Left lung (tissue), 14 donors: ENCODE measurements around the gene ALOX12B. TPM values are rescaled to one million over a fixed set of nuclear protein-coding genes. Genes with fewer than 3 reads are reported as not detected.
A peak's percentile ranks its signal among the peaks of the same experiment; 100 is the strongest.

Experiments
- ATAC-seq: fragments of 200-7000 bp; cut with Tn5 transposase; one replicate; pipeline ENCODE4 v1.9.1; 2020; ENCODE audit warnings: moderate library complexity
- DNase-seq, 4 donors: peaks; one replicate each; pipeline ENCODE4 v3.0.0-alpha.2; 2013 to 2020
- H3K27ac ChIP-seq, 2 donors: fragments of 200-600 bp; sonication (generic) in 1 of 2; one replicate each; pipeline versions ENCODE4 v1.5.0 to v1.8.0; 2020 to 2021
- H3K27me3 ChIP-seq, 2 donors: fragments of 200-600 bp; sonication (generic) in 1 of 2; one replicate each; pipeline versions ENCODE4 v1.5.0 to v1.8.0; 2020 to 2021
- H3K36me3 ChIP-seq, 2 donors: fragments of 200-600 bp; sonication (generic) in 1 of 2; one replicate each; pipeline versions ENCODE4 v1.5.0 to v1.8.0; 2020 to 2021
- H3K4me1 ChIP-seq, 2 donors: fragments of 200-600 bp; one replicate each; pipeline ENCODE4 v1.8.0; 2021
- H3K4me3 ChIP-seq, 2 donors: fragments of 200-600 bp; sonication (generic) in 1 of 2; one replicate each; pipeline versions ENCODE4 v1.5.0 to v1.8.0; 2020 to 2021; ENCODE audit warnings: mild to moderate bottlenecking in 1 of 2
- H3K9me3 ChIP-seq, 2 donors: fragments of 200-600 bp; sonication (generic) in 1 of 2; one replicate each; pipeline versions ENCODE4 v1.5.0 to v1.8.0; 2020 to 2021
- CTCF ChIP-seq, 2 donors: fragments of 200-600 bp; sonication (generic) in 1 of 2; IDR thresholded peaks; one replicate each; pipeline versions ENCODE4 v1.5.0 to v1.8.0; 2021; ENCODE audit warnings: antibody characterized with exemption in 2 of 2
- intact Hi-C, 2 donors: fragments of 100-400 bp; cut with DNase I; formaldehyde crosslinking; loops; one replicate each; pipeline versions ENCODE4 v1.11.2 to v1.14.2; 2022
- long read RNA-seq, 12 donors: library from polyadenylated mRNA in 2 of 12; unstranded in 2 of 12; transcript quantifications; one replicate each; pipeline ENCODE4 v2.0.0 and lab custom pipeline, GENCODE V29; 2019 to 2026
- polyA plus RNA-seq, 6 donors: library from polyadenylated mRNA; unstranded; fragments of 120-200 nt; gene quantifications; one replicate each; pipeline ENCODE4 v1.2.1, GENCODE V29; 2013; ENCODE audit not compliant: insufficient read length in 6 of 6
- total RNA-seq, 2 donors: library from RNA; stranded (reverse); fragmentation: NEBNext Ultra II Directional; extraction: Animal tissue kit (Norgen Biotek cat#: 25700); gene quantifications; one replicate each; pipeline ENCODE4 v1.2.1, GENCODE V29; 2021
- donor health status: DM: no; HTN: yes; CAD: no.
- donor health status: DM: no; HTN: no; CAD: no.

The ALOX12B gene
- under 1 TPM in 1 of 2 donors, not detected in 1; 0.32 TPM for total RNA-seq
- polyA plus RNA-seq: under 1 TPM in 4 of 6 donors, not detected in 2; 0.20 to 0.32 (median 0.26) TPM
- long read RNA-seq, donor 1: 0 reads
- long read RNA-seq, donor 2: 0 reads
- long read RNA-seq, donor 3: 0 reads
- long read RNA-seq, donor 4: 0 reads
- long read RNA-seq, donor 5: 0 reads
- long read RNA-seq, donor 6: 0 reads
- long read RNA-seq, donor 7: 0 reads
- long read RNA-seq, donor 8: 0 reads
- long read RNA-seq, donor 9: 0 reads
- long read RNA-seq, donor 10: 0 reads
- long read RNA-seq, donor 11: 0 reads
- long read RNA-seq, donor 12: 0 reads

GRCh38 chr17:8087075-8087951 is at the start of gene ALOX12B:
ALOX12B (minus strand) TSS chr17:8087716; CDS start chr17:8087442, 274 bp downstream.
- Histone ChIP-seq H3K36me3 (no peaks in the 10 kb centered on the region), H3K27me3 (peaks cover 0 to 82% of the 10 kb centered on the region in 2 donors), H3K27ac (no peak within 1 kb of the TSS), H3K4me1 (no peaks in the 10 kb centered on the region), H3K9me3 (no peaks in the 10 kb centered on the region), H3K4me3 (no peak within 1 kb of the TSS)
- no peak for ATAC-seq
- peak in 1 of 4 donors; percentile 58 for DNase-seq
- TF ChIP-seq CTCF (IDR thresholded peaks at IDR 0.05): no peak
- intact Hi-C loops: no loop called here

- DNase-seq: no peak
- no peak overlapping the region for H3K27ac ChIP-seq
- no peaks in the 10 kb centered on the region for H3K9me3 ChIP-seq
- intact Hi-C loops: no loop called here
- no peak for ATAC-seq
- TF ChIP-seq CTCF (IDR thresholded peaks at IDR 0.05): no peak
- peaks cover 0 to 26% of the 10 kb centered on the region in 2 donors for H3K27me3 ChIP-seq
- H3K4me1 ChIP-seq: peaks cover 6 to 13% of the 10 kb centered on the region in 2 donors
- no peak overlapping the region for H3K4me3 ChIP-seq
- H3K36me3 ChIP-seq: no peaks in the 10 kb centered on the region
Measured at GRCh38 chr17:8133941-8134340, 46.4 kb upstream of the ALOX12B start.

- no peaks in the 10 kb centered on the region for H3K36me3 ChIP-seq
- intact Hi-C loops: no loop called here
- H3K27ac ChIP-seq: no peak overlapping the region
- no peak overlapping the region for H3K4me3 ChIP-seq
- DNase-seq (peak in 1 of 4 donors; percentile 29), ATAC-seq (no peak)
- no peak for TF ChIP-seq CTCF (IDR thresholded peaks at IDR 0.05)
- H3K4me1 ChIP-seq: peaks cover 5 to 8% of the 10 kb centered on the region in 2 donors
- H3K27me3 ChIP-seq: peaks cover 0 to 32% of the 10 kb centered on the region in 2 donors
- no peaks in the 10 kb centered on the region for H3K9me3 ChIP-seq
Measured at GRCh38 chr17:8133399-8133798, 45.9 kb upstream of the ALOX12B start.

- no peak for DNase-seq
- TF ChIP-seq CTCF (IDR thresholded peaks at IDR 0.05): no peak
- H3K9me3 ChIP-seq: no peaks in the 10 kb centered on the region
- no peak overlapping the region for H3K4me3 ChIP-seq
- ATAC-seq: peak; percentile 80
- H3K27me3 ChIP-seq: peaks cover 0 to 46% of the 10 kb centered on the region in 2 donors
- peaks cover 0 to 8% of the 10 kb centered on the region in 2 donors for H3K4me1 ChIP-seq
- intact Hi-C loops: no loop called here
- peak overlapping the region in 1 of 2 donors; percentile 26 for H3K27ac ChIP-seq
- H3K36me3 ChIP-seq: no peaks in the 10 kb centered on the region
Measured at GRCh38 chr17:8131844-8132441, 44.4 kb upstream of the ALOX12B start.
